GM19025 (cell line): Measurements from ENCODE around the gene PRSS38.

Experiments
- ATAC-seq: cut with Tn5 transposase; IDR thresholded peaks from one replicate; pipeline ENCODE4 v1.9.1; 2021; ENCODE audit warnings: mild to moderate bottlenecking, low read depth, moderate library complexity; ENCODE audit not compliant: unreplicated experiment

PRSS38 gene

GRCh38 chr1:227778401-227778947, 37.0 kb upstream of the PRSS38 start:
- ATAC-seq, result no peak

DNA sequence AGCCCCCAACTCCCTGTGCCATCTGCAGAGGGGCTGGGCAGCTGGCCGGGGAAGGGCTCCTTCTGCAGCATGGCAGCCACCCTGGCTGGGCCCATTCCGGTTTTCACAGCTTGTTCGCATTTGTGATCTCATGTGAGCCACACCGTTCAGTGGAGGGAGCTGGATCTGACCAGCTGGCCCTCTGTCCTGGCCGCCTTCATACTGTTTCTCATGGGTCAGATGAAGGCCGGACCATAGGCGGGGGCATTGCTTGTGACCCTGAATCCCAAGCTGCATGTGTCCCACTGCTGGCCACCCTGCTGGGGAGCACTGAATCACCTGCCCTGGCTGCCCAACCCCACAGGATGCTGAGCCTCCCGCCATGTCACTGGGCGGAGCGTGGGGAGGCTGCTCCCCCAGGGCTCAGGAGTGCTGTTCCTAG, 36.4 kb upstream of the PRSS38 start:
- ATAC-seq, result no peak

- ATAC-seq, result no peak
These were observed 35.8 kb upstream of the PRSS38 start for GRCh38 chr1:227779685-227780084.

DNA sequence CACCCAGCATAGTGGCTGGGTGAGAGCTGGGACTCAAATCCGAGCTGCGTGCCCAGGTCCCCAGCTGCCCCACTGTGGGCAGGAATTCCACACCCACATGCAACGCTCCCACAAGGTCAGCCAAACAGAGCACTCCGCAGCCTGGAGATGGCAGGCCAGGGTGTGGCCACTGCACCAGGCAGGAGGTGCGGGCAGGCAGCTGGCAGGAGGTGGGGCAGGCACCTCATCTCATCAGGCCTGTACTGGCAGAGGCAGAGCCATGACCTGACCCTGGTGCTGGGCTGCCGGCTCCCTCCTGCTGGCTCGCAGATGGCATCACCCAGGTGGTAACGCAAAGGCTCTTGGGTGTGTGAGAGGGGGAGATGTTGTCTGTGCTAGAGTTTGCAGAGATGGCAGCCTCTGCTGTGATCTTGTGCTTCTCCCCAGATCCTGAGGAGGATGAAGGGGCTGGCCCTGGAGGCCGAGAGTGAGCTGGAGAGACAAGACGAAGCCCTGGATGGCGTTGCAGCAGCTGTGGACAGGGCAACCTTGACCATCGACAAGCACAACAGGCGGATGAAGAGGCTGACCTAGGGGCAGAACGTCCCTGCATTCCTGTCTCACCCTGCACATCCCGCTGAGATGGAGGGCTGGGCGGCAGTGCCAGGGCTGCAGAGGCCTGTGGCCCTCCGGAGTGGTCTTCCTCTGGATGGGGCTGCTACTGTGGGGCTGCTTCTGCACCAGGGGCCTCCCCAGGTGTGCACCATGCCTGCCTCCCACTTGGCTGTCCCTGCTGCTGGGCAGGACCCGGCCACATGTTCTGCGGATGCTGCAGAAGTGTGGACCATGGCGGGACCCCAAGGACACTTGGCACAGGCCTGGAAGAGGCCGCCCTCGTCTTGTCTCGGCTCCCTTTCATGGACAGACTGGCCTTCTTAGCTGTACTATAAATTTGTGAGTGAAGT, 35.1 kb upstream of the PRSS38 start:
- ATAC-seq, result no peak

GRCh38 chr1:227781314-227781930, 34.1 kb upstream of the PRSS38 start:
- ATAC-seq, result no peak

GRCh38 chr1:227782226-227782625, 33.2 kb upstream of the PRSS38 start:
- ATAC-seq, result no peak

- ATAC-seq, result no peak
These were observed 30.2 kb upstream of the PRSS38 start for GRCh38 chr1:227785094-227785804.

- ATAC-seq, result no peak
These were observed 29.4 kb upstream of the PRSS38 start for GRCh38 chr1:227785805-227786671.

DNA sequence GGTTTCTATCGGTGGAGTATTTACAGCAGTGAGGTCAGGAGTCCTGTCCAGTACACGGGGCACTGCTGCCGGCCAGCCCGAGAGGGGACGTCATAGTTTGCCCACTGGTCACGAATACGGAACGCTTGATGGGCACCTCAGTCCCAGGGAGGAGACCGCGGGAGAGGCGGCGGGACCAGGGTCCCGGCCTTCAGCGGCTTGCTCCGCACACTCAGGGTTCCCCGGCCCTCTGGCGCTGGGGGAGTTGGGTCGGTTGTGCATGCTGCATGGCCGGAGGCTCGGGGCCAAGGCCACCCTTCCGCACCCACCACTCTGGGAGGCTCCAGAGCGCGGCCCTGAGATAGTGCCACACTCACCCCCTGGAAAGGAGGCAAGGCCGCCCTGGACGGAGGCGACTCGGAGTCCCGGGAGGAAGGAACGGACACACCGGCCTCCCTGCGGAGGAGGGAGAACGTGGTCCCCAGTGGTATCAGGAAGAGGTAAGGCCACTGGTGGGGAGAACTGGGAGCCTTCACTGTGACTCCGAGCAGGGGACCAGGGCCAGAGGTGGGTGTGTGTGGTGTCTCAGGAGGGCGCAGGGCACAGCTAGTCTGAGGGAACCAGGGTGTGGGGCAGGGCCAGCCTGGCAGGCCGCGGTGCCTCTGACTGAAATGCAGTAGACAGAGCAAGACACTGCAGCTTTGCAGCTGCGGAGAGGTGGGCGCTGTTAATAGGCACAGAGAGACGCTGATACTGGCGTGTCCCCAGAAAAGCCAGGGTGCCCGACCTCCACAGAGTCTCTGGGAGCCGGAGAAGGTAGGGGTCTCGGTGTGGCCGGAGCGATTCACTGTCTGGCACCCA, 28.6 kb upstream of the PRSS38 start:
- ATAC-seq, result no peak

- peak; percentile 95 for ATAC-seq
These were observed 27.8 kb upstream of the PRSS38 start for GRCh38 chr1:227787513-227788270.

GRCh38 chr1:227788271-227789083, 27.0 kb upstream of the PRSS38 start:
- ATAC-seq, result peak; percentile 45

DNA sequence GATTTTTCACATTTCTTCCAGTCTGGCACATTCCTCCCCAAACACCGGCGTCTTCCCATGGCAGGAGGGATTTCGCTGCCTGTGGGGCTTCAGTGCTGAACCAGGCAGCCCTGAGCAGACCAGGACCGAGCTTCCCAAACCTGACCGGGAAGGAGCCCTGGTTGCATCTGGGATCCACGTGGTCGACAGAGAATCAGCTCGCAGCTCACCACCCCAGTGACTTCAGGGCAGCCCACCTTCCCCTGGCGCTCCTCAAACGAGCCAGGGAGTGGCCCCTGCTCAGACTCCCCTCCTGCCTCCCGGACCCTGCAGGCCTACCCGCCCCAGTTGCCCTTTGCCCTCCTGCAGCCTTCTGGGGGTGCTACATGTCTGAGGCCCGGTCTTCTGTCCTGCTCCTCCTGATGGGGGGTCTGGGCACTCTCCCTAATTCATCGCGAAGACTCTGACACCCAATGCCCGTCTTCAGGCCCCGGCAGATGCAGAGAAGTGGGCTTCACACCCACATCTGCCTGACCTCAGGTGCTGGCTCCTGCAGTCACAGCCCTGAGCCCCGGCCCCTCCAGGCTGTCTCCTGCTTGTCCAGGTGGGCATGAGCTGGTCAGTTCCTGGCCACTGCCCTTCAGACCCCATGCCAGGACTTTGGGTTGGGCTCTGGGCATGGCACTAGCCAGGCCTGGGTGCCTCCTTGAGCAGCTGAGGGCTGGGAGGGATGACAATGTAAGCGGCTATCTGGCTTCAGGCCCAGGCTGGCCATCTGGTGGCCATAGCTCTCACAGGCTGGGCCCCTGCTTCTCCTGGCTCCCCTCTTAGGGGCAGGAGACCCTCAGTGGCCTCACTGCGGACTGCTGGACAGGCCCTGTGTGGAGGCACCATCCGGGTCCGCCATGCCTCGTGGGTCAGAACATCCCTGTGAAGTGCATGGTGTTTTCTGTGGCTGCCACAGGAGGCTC, 26.1 kb upstream of the PRSS38 start:
- no peak for ATAC-seq

DNA sequence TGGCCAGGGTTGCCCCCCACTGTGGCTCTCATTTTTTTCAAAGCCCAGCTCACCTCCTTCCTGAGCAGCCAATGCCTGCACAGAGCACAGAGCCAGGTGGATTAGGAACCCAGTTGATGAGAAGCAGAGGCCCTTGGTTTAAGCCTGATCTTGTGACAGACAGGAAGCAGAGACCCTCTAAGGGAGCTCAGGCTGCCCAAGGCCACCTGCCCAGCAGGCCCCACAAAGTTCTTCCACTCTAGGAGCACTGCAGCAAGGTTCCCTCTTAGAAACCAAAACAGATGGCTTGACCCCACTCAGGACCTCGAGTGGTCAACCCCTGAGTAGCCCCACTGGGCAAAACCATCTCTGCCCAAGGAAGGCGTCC, 25.5 kb upstream of the PRSS38 start:
- ATAC-seq, result no peak

GRCh38 chr1:227790868-227791267, 24.6 kb upstream of the PRSS38 start:
- no peak for ATAC-seq

- no peak for ATAC-seq
These were observed 23.9 kb upstream of the PRSS38 start for GRCh38 chr1:227791425-227792143.
